ENCODE measurements around the gene AFF3. TPM values are rescaled to one million over a fixed set of nuclear protein-coding genes. Genes with fewer than 3 reads are reported as not detected.

The AFF3 gene
- total RNA-seq, 1 experiment from 2014 or later = 0.61 TPM

DNA sequence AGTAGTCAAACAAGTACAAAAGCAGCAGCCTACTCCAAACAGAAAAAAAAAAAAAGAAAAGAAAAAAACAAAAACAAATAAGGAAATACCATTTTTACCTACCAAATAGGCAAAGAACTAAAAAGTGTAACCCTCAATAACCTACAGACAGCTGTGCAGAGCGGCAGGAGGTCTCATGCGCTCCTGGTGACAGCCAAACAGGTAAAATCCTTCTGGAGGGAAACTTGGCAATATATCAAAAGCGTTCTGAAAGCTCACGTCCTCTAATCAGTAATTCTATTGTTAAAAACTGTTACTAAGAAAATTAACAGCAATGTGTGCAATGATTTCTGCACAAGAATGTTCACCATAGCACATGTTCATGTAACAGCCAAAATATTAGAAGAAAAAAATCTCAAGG lies 105.6 kb downstream of the AFF3 start:
- H3K9me3 ChIP-seq (ENCODE audit: control insufficient read depth in 1 of 2, insufficient read depth in 1 of 2, low read depth in 1 of 2, low read length in 2 of 2) = no peaks in the 10 kb centered on the region
- BruUV-seq (replicated peaks) = no TSS peak
- H3K9me2 ChIP-seq (ENCODE audit: insufficient read depth) = no peaks in the 10 kb centered on the region
- peaks cover 33% of the 10 kb centered on the region for H3K27me3 ChIP-seq (ENCODE audit: insufficient read depth, low read length)
- H3K79me2 ChIP-seq (ENCODE audit: insufficient read depth, low read length) = no peaks in the 10 kb centered on the region
- H3K4me1 ChIP-seq (ENCODE audit: control insufficient read depth in 1 of 2, insufficient read depth in 2 of 2, low read length in 2 of 2) = no peaks in the 10 kb centered on the region
- no peak overlapping the region for H3K4me3 ChIP-seq (replicated peaks in 1 of 2; ENCODE audit: low read depth in 1 of 2, low read length in 2 of 2)
- no peak for DNase-seq (ENCODE audit: low read depth, low spot score)
- TF ChIP-seq CBX3 (IDR thresholded peaks at IDR 0.05; ENCODE audit: low read depth) = no peak
- TF ChIP-seq, protein P1, sequence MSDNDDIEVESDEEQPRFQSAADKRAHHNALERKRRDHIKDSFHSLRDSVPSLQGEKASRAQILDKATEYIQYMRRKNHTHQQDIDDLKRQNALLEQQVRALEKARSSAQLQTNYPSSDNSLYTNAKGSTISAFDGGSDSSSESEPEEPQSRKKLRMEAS (IDR thresholded peaks at IDR 0.05) = no peak
- no peak for TF ChIP-seq SIN3A (IDR thresholded peaks at IDR 0.05; ENCODE audit: low read depth)
- no peak for TF ChIP-seq FOSL1 (IDR thresholded peaks at IDR 0.05; ENCODE audit: low read depth)
- TF ChIP-seq YY1 (IDR thresholded peaks at IDR 0.05; ENCODE audit: extremely low read depth, insufficient replicate concordance, low read depth, low read length) = no peak
- TF ChIP-seq ZNF274 (IDR thresholded peaks at IDR 0.05; ENCODE audit: low read depth, low read length) = no peak
- no peak for TF ChIP-seq JUND (IDR thresholded peaks at IDR 0.05)
- no peak for TF ChIP-seq POLR2AphosphoS5 (IDR thresholded peaks at IDR 0.05; ENCODE audit: low read depth, low read length)
- TF ChIP-seq, protein P2, sequence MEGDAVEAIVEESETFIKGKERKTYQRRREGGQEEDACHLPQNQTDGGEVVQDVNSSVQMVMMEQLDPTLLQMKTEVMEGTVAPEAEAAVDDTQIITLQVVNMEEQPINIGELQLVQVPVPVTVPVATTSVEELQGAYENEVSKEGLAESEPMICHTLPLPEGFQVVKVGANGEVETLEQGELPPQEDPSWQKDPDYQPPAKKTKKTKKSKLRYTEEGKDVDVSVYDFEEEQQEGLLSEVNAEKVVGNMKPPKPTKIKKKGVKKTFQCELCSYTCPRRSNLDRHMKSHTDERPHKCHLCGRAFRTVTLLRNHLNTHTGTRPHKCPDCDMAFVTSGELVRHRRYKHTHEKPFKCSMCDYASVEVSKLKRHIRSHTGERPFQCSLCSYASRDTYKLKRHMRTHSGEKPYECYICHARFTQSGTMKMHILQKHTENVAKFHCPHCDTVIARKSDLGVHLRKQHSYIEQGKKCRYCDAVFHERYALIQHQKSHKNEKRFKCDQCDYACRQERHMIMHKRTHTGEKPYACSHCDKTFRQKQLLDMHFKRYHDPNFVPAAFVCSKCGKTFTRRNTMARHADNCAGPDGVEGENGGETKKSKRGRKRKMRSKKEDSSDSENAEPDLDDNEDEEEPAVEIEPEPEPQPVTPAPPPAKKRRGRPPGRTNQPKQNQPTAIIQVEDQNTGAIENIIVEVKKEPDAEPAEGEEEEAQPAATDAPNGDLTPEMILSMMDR (IDR thresholded peaks at IDR 0.05 in 2 of 3, conservative IDR thresholded peaks at IDR 0.05 in 1 of 3; ENCODE audit: borderline replicate concordance in 1 of 3, insufficient read depth in 1 of 3, low read depth in 2 of 3, low read length in 2 of 3) = no peak
- TF ChIP-seq ZFX (IDR thresholded peaks at IDR 0.05) = no peak
- no peak for TF ChIP-seq REST (IDR thresholded peaks at IDR 0.05; ENCODE audit: low read depth)
- TF ChIP-seq SRF (IDR thresholded peaks at IDR 0.05; ENCODE audit: low read depth) = no peak
- TF ChIP-seq TCF7L2 (IDR thresholded peaks at IDR 0.05; ENCODE audit: borderline replicate concordance, extremely low read depth, insufficient read depth, insufficient read length) = no peak
- no peak for TF ChIP-seq EGR1 (IDR thresholded peaks at IDR 0.05; ENCODE audit: low read depth)
- no peak for TF ChIP-seq EZH2 (IDR thresholded peaks at IDR 0.05)
- no peak for TF ChIP-seq SP1 (IDR thresholded peaks at IDR 0.05; ENCODE audit: low read depth)
- TF ChIP-seq, protein P3, sequence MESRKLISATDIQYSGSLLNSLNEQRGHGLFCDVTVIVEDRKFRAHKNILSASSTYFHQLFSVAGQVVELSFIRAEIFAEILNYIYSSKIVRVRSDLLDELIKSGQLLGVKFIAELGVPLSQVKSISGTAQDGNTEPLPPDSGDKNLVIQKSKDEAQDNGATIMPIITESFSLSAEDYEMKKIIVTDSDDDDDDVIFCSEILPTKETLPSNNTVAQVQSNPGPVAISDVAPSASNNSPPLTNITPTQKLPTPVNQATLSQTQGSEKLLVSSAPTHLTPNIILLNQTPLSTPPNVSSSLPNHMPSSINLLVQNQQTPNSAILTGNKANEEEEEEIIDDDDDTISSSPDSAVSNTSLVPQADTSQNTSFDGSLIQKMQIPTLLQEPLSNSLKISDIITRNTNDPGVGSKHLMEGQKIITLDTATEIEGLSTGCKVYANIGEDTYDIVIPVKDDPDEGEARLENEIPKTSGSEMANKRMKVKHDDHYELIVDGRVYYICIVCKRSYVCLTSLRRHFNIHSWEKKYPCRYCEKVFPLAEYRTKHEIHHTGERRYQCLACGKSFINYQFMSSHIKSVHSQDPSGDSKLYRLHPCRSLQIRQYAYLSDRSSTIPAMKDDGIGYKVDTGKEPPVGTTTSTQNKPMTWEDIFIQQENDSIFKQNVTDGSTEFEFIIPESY (IDR thresholded peaks at IDR 0.05; ENCODE audit: extremely low read depth, insufficient replicate concordance, low read length) = no peak
- no peak for TF ChIP-seq CEBPB (IDR thresholded peaks at IDR 0.05; ENCODE audit: low read depth)
- TF ChIP-seq ELF1 (IDR thresholded peaks at IDR 0.05; ENCODE audit: borderline replicate concordance, low read depth) = no peak
- TF ChIP-seq POLR2A (IDR thresholded peaks at IDR 0.05; ENCODE audit: borderline replicate concordance, extremely low read depth, insufficient read depth, insufficient read length) = no peak
- H3K4me2 ChIP-seq (ENCODE audit: low read length) = no peak overlapping the region
- H3K9ac ChIP-seq (ENCODE audit: low read length) = no peak overlapping the region
- H3K36me3 ChIP-seq (ENCODE audit: control insufficient read depth in 1 of 2, insufficient read depth in 2 of 2, low read length in 2 of 2) = no peaks in the 10 kb centered on the region
- RAD21 ChIA-PET (ENCODE audit: low non-redundant PET in 1 of 2, low total read pairs in 2 of 2, uncharacterized antibody in 2 of 2, unreplicated experiment in 2 of 2) = no interaction called here
- H2AFZ ChIP-seq (ENCODE audit: low read depth, low read length, poor library complexity, severe bottlenecking) = no peak overlapping the region
- CTCF ChIA-PET = no interaction called here
- H3K27ac ChIP-seq (ENCODE audit: low read depth, low read length) = no peak overlapping the region
- no peak for ATAC-seq
- POLR2A ChIA-PET = no interaction called here
- intact Hi-C loops (cut with micrococcal nuclease) = loop anchor here (5.0 kb wide), 1 partner anchor 49 kb away; no protein-coding TSS in a partner anchor
- H4K20me1 ChIP-seq (ENCODE audit: insufficient read depth) = no peaks in the 10 kb centered on the region

All from HCT116 (cell line).